SK-N-SH treated with all-trans-retinoic acid at 6 μM for 48 hours (cell line): ENCODE measurements around the gene SIGLECL1.
"Not testable (repeated sequence)": the region's sequence is repeated elsewhere in the genome, so short reads cannot be mapped to it uniquely, and the experiment has no call there.

Experiments used
- ATAC-seq: fragments of 200-7000 bp; cut with Tn5 transposase; 3 replicates; pipeline ENCODE4 v1.9.1; 2020; ENCODE audit warnings: mild to moderate bottlenecking, moderate library complexity
- ARNTL ChIP-seq: fragments of 450-650 bp; formaldehyde crosslinking; IDR thresholded peaks from 2 replicates; pipeline ENCODE4 v1.5.0; 2020; ENCODE audit warnings: low read depth, mild to moderate bottlenecking, moderate library complexity, borderline replicate concordance
- BACH2 ChIP-seq: fragments of 250-450 bp; sonication (Bioruptor Pico); IDR thresholded peaks from 2 replicates; pipeline ENCODE4 v1.9.0; 2021; ENCODE audit warnings: mild to moderate bottlenecking, borderline replicate concordance
- CSDC2 ChIP-seq: fragments of 250-450 bp; sonication (Bioruptor Pico); IDR thresholded peaks from 2 replicates; pipeline ENCODE4 v1.5.0; 2020; ENCODE audit warnings: mild to moderate bottlenecking, moderate library complexity
- ESRRG ChIP-seq: fragments of 250-450 bp; sonication (Bioruptor Pico); IDR thresholded peaks from 2 replicates; pipeline ENCODE4 v1.6.1; 2021; ENCODE audit warnings: mild to moderate bottlenecking
- OSR1 ChIP-seq: fragments of 250-450 bp; sonication (Bioruptor Pico); IDR thresholded peaks from 2 replicates; pipeline ENCODE4 v1.8.0; 2022; ENCODE audit warnings: moderate library complexity, mild to moderate bottlenecking, inconsistent platforms
- PPARA ChIP-seq: fragments of 250-450 bp; sonication (Bioruptor Pico); IDR thresholded peaks from 2 replicates; pipeline ENCODE4 v1.5.0; 2020; ENCODE audit warnings: mild to moderate bottlenecking, borderline replicate concordance
- SNAI2 ChIP-seq: fragments of 250-450 bp; sonication (Bioruptor Pico); IDR thresholded peaks from 2 replicates; pipeline ENCODE4 v1.5.0; 2020; ENCODE audit warnings: mild to moderate bottlenecking, moderate library complexity
- TOX ChIP-seq: fragments of 250-450 bp; sonication (Bioruptor Pico); IDR thresholded peaks from 2 replicates; pipeline ENCODE4 v1.8.0; 2021; ENCODE audit warnings: mild to moderate bottlenecking, moderate library complexity, borderline replicate concordance
- ZC3H10 ChIP-seq: fragments of 250-450 bp; sonication (Bioruptor Pico); IDR thresholded peaks from 2 replicates; pipeline ENCODE4 v1.5.1; 2021; ENCODE audit warnings: mild to moderate bottlenecking, moderate library complexity
- ZFP3 ChIP-seq: fragments of 250-450 bp; sonication (Bioruptor Pico); IDR thresholded peaks from 2 replicates; pipeline ENCODE4 v1.5.0; 2020; ENCODE audit warnings: mild to moderate bottlenecking, moderate library complexity
- ZFP30 ChIP-seq: fragments of 450-650 bp; formaldehyde crosslinking; IDR thresholded peaks from 2 replicates; pipeline ENCODE4 v1.5.0; 2022; ENCODE audit warnings: mild to moderate bottlenecking, moderate library complexity
- ZNF565 ChIP-seq: fragments of 450-650 bp; formaldehyde crosslinking; conservative IDR thresholded peaks from 2 replicates; pipeline ENCODE4 v1.5.0; 2020; ENCODE audit warnings: low read depth, mild to moderate bottlenecking, moderate library complexity
- ZNF70 ChIP-seq: fragments of 450-650 bp; formaldehyde crosslinking; IDR thresholded peaks from 2 replicates; pipeline ENCODE4 v1.5.0; 2020; ENCODE audit warnings: mild to moderate bottlenecking, moderate library complexity
- ZNF8 ChIP-seq: fragments of 450-650 bp; formaldehyde crosslinking; IDR thresholded peaks from 2 replicates; pipeline ENCODE4 v1.5.0; 2020; ENCODE audit warnings: mild to moderate bottlenecking, moderate library complexity
- TF ChIP-seq, protein P1 (sequence below): fragments of 250-450 bp; sonication (Bioruptor Pico); IDR thresholded peaks from 2 replicates; pipeline ENCODE4 v1.5.1; 2021; ENCODE audit warnings: mild to moderate bottlenecking, moderate library complexity
- TF ChIP-seq, protein P2 (sequence below): fragments of 250-450 bp; sonication (Bioruptor Pico); IDR thresholded peaks from 2 replicates; pipeline ENCODE4 v1.8.0; 2021; ENCODE audit warnings: low read depth, mild to moderate bottlenecking, moderate library complexity, borderline replicate concordance
- TF ChIP-seq, protein P3 (sequence below): fragments of 250-450 bp; sonication (Bioruptor Pico); IDR thresholded peaks from 2 replicates; pipeline ENCODE4 v1.5.0; 2020; ENCODE audit warnings: mild to moderate bottlenecking, moderate library complexity
- TF ChIP-seq, protein P4 (sequence below): fragments of 250-450 bp; sonication (Bioruptor Pico); IDR thresholded peaks from 2 replicates; pipeline ENCODE4 v1.8.0; 2020; ENCODE audit warnings: mild to moderate bottlenecking, moderate library complexity, borderline replicate concordance

The SIGLECL1 gene

DNA sequence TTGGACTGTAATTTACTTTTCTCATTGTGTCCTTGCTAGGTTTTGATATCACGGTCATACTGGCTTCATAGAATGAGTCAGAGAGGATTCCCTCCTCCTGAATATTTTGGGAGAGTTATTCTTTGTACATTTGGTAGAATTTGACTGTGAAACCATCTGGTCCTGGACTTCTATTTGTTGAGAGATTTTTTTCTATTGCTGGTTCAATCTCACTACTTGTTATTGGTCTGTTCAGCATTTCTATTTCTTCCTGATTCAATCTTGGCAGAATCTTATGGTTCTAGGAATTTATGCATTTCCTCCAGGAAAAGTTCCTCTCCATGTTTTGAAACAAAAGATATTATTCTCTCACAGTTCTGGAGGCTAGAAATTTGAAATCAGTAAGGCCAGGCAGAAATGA is 30.9 kb upstream of the SIGLECL1 start:
- no peak for ATAC-seq
- TF ChIP-seq CSDC2 = no peak
- TF ChIP-seq, all 23 proteins: peak for 0

DNA sequence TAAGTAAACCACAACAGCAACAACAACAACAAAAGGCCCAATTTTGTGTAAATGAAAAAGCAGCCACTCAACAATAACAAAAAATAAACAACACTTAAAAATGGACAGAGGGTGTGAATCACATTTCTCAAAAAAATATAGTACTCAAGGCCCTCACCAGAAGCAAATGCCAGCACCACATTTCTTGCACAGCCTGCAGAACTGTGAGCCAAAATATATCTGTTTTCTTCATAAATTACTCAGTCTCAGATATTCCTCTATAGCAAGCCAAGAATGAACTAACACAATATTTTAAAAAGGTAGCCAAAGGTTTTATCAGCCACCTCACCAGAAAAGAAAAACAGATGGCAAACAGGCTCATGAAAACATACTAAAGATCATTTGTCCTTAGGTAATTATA is 29.9 kb upstream of the SIGLECL1 start:
- ATAC-seq = no peak
- TF ChIP-seq PPARA (no peak), BACH2 (CRISPR knock-in tag) (no peak), OSR1 (CRISPR knock-in tag) (no peak), ZC3H10 (no peak), SNAI2 (CRISPR knock-in tag) (no peak), ZFP30 (no peak), ESRRG (CRISPR knock-in tag) (no peak), ARNTL (CRISPR knock-in tag) (no peak)
- TF ChIP-seq, protein P1, sequence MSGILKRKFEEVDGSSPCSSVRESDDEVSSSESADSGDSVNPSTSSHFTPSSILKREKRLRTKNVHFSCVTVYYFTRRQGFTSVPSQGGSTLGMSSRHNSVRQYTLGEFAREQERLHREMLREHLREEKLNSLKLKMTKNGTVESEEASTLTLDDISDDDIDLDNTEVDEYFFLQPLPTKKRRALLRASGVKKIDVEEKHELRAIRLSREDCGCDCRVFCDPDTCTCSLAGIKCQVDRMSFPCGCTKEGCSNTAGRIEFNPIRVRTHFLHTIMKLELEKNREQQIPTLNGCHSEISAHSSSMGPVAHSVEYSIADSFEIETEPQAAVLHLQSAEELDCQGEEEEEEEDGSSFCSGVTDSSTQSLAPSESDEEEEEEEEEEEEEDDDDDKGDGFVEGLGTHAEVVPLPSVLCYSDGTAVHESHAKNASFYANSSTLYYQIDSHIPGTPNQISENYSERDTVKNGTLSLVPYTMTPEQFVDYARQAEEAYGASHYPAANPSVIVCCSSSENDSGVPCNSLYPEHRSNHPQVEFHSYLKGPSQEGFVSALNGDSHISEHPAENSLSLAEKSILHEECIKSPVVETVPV (CRISPR knock-in tag) = no peak
- TF ChIP-seq, protein P2, sequence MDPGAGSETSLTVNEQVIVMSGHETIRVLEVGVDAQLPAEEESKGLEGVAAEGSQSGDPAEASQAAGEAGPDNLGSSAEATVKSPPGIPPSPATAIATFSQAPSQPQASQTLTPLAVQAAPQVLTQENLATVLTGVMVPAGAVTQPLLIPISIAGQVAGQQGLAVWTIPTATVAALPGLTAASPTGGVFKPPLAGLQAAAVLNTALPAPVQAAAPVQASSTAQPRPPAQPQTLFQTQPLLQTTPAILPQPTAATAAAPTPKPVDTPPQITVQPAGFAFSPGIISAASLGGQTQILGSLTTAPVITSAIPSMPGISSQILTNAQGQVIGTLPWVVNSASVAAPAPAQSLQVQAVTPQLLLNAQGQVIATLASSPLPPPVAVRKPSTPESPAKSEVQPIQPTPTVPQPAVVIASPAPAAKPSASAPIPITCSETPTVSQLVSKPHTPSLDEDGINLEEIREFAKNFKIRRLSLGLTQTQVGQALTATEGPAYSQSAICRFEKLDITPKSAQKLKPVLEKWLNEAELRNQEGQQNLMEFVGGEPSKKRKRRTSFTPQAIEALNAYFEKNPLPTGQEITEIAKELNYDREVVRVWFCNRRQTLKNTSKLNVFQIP (CRISPR knock-in tag) = no peak
- TF ChIP-seq, all 23 proteins: peak for 0

DNA sequence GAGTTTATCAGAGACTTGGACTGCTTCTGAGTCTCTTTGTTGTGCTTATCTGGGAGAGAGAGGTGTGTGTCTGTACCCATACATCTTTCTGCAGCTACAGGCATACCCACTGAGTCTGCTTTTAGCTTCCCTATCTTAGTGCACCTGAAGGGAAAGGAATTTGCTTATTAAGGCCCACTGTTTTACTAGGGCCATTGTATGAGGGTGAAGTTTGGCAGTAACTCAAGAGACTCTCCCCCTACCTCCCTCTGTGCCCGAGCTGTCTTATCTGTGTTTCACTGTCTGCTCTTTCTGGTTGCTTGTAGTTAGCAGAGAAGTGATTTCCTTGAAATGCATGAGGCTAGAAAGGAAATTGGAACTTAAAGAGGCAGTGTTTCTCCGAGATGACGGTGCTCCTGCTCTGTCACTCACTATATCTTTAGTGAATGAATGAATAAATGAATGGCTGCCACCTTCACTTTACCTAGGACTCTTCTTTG is 26.7 kb upstream of the SIGLECL1 start:
- no peak for ATAC-seq
- TF ChIP-seq ZNF70 (CRISPR knock-in tag) (no peak), ESRRG (CRISPR knock-in tag) (no peak), PPARA (no peak), BACH2 (CRISPR knock-in tag) (no peak), CSDC2 (no peak), ZNF8 (CRISPR knock-in tag) (no peak), ZFP30 (no peak), TOX (CRISPR knock-in tag) (no peak), ZNF565 (CRISPR knock-in tag) (no peak)
- TF ChIP-seq, protein P3, sequence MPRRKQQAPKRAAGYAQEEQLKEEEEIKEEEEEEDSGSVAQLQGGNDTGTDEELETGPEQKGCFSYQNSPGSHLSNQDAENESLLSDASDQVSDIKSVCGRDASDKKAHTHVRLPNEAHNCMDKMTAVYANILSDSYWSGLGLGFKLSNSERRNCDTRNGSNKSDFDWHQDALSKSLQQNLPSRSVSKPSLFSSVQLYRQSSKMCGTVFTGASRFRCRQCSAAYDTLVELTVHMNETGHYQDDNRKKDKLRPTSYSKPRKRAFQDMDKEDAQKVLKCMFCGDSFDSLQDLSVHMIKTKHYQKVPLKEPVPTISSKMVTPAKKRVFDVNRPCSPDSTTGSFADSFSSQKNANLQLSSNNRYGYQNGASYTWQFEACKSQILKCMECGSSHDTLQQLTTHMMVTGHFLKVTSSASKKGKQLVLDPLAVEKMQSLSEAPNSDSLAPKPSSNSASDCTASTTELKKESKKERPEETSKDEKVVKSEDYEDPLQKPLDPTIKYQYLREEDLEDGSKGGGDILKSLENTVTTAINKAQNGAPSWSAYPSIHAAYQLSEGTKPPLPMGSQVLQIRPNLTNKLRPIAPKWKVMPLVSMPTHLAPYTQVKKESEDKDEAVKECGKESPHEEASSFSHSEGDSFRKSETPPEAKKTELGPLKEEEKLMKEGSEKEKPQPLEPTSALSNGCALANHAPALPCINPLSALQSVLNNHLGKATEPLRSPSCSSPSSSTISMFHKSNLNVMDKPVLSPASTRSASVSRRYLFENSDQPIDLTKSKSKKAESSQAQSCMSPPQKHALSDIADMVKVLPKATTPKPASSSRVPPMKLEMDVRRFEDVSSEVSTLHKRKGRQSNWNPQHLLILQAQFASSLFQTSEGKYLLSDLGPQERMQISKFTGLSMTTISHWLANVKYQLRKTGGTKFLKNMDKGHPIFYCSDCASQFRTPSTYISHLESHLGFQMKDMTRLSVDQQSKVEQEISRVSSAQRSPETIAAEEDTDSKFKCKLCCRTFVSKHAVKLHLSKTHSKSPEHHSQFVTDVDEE (CRISPR knock-in tag) = no peak

DNA sequence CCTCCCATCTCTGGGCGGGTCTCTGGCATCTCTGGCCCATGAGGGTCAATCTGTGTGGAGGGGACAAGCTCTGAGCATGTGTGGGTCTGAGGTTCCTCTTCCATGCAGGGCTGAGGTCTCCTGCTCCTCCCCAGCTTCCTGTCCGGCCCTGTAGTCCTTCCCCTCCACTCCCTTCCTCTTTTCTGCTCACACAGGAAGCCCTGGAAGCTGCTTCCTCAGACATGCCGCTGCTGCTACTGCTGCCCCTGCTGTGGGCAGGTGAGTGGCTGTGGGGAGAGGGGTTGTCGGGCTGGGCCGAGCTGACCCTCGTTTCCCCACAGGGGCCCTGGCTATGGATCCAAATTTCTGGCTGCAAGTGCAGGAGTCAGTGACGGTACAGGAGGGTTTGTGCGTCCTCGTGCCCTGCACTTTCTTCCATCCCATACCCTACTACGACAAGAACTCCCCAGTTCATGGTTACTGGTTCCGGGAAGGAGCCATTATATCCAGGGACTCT is 25.9 kb upstream of the SIGLECL1 start, which contains the start of gene CD33:
Gene CD33, plus strand, starts transcription at position 183 of the 496 bp plus-strand sequence. Its CDS starts 39 bp downstream, at position 222.
- ATAC-seq = not testable (repeated sequence)

DNA sequence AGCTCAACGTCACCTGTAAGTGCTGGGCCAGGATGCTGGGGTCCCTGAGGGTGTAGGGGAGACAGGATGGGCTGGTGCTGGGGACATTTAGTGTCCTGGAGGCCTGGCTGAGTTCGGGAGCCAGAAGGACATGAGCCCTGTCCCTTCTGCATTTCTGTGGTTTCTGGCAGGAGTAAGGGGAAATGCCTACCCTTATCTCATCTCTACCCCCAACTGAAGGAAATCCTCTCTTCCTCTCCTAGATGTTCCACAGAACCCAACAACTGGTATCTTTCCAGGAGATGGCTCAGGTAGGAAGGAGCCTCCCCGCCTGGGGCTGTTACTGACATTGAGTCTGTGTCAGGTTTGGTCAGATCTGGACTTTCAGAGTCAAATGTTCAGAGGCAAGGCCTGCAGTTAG is 24.8 kb upstream of the SIGLECL1 start:
- no peak for TF ChIP-seq ZFP3
- TF ChIP-seq ZC3H10 = no peak
- ATAC-seq = no peak

DNA sequence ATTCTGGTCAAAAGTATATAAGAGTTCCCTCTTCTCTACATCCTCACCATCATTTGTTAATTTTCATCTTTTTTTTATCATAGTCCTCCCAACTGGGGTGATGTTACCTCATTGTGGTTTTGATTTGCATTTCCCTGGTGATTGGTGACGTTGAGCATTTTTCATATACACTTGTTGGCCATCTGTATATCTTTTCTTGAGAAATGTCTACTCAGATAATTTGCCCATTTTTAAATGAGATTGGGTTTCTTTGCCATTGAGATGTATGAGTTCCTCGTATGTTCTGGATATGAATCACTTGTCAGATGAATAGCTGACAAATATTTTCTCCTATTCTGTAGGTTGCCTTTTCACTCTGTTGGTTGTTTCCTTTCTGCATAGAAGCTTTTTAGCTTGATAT is 23.6 kb upstream of the SIGLECL1 start:
- ATAC-seq = no peak
- TF ChIP-seq, protein P4, sequence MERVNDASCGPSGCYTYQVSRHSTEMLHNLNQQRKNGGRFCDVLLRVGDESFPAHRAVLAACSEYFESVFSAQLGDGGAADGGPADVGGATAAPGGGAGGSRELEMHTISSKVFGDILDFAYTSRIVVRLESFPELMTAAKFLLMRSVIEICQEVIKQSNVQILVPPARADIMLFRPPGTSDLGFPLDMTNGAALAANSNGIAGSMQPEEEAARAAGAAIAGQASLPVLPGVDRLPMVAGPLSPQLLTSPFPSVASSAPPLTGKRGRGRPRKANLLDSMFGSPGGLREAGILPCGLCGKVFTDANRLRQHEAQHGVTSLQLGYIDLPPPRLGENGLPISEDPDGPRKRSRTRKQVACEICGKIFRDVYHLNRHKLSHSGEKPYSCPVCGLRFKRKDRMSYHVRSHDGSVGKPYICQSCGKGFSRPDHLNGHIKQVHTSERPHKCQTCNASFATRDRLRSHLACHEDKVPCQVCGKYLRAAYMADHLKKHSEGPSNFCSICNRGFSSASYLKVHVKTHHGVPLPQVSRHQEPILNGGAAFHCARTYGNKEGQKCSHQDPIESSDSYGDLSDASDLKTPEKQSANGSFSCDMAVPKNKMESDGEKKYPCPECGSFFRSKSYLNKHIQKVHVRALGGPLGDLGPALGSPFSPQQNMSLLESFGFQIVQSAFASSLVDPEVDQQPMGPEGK (CRISPR knock-in tag) = no peak
- TF ChIP-seq ESRRG (CRISPR knock-in tag) = no peak
- TF ChIP-seq ZFP3 = no peak
- no peak for TF ChIP-seq CSDC2
- TF ChIP-seq BACH2 (CRISPR knock-in tag) = no peak
- TF ChIP-seq, all 23 proteins: peak for 0
